Activated CD4-positive, alpha-beta T cell treated with anti-CD3 and anti-CD28 coated beads, Interleukin-2, amount 50 U/mL, for 48 hours (primary cell): Measurements from ENCODE around the gene DCLK2.

ENCODE experiments used
- DNase-seq, 2 experiments: peaks; one replicate each; pipeline ENCODE4 v3.0.0-alpha.2; 2020

The DCLK2 gene

GRCh38 chr4:150212485-150212884, 134.2 kb downstream of the DCLK2 start:
- DNase-seq: no peak

GRCh38 chr4:150212927-150213326, 134.7 kb downstream of the DCLK2 start:
- DNase-seq: no peak

DNA sequence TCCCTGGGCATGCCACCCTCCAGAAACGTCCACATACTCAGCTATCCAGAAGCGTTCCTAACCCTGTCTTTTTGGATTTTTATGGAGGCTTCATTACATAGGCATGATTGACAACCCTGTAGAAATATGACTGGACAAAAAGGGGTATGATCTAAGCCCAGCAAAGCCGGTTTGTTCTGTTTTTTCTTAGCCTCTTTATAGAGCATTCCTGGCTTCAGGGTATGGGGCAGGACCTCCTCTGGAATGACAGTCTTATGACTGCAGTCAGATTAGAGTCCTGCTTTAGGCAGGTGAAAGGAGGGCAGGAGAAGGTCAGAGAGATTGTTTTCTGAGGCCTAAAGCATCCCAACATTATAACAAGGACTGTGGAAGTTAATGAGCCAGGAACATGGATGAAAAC, 137.4 kb downstream of the DCLK2 start:
- DNase-seq: no peak

GRCh38 chr4:150216726-150217125, 138.5 kb downstream of the DCLK2 start:
- DNase-seq: no peak

- no peak for DNase-seq
Observed at GRCh38 chr4:150217192-150217591, 138.9 kb downstream of the DCLK2 start.

DNA sequence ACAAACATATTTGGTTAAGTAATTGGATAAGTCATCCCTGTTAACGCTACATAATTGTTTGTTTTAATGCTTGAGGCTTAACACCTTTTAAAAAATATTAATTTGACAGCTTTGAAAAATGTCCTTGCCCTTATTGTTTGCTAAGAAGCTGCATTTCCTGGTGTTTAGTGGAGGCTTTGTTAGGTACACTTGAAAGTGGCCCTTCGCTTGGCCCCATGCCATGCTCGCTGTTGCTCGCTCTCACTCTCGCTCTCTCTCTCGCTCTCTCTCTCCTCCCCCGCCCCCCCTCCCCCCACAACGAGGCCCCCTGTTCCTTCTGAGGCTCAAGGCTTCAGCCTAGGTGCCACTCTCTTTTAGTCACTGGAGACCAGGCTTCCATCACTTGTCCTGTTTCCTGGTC, 139.6 kb downstream of the DCLK2 start:
- DNase-seq: no peak

DNA sequence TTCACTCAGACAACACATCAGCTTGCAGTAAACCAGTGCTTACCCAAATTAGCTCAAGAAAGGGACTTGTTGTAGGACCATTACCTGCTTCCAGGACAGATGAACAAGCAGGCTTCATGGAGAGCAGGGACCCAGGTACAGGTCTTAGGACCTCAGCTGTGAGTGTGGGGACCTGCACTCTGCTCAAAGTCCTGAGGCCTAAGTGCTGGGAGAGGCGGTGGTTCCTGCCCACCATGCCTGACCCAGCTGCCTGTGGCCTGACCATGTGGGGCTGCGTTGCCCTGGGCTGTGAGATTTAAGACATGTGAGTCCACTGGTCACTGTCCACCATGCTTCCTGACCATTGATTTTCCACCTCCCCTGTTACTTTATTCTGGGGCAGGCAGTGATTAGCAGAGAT, 140.2 kb downstream of the DCLK2 start:
- no peak for DNase-seq

- no peak for DNase-seq
Observed at GRCh38 chr4:150219841-150220240, 141.6 kb downstream of the DCLK2 start.

DNA sequence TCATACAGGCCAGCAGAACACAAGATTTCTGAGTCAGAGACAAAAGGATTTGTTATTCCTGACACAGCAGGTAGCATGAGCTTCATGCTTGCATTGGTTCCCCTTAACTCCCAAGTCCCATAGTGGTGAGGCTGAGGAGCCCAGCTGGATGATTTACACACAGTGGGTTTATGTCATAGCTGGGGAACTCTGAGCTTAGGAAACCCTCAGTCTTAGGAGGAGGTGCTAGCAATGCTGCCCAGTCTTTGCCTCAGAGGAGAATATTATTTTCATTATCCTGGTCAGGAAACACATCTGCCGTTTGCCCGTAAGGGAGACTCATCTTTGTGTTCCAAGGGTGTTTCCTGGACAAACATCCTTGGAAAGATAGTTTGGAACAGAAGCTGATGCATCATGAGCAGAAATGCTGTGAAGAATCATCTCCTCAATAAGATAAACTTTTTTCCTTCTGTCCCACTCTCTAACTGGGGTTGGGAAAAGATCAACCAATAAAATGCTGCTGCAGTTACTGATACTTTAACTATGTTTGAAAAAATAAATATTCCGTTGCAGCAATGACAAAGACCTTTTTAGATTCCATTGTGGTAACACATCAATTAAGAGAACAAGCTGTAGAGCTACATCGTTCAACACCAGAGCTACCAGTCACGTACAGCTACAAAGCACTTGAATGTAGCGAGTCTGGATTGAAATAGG, 146.8 kb downstream of the DCLK2 start:
- DNase-seq: no peak

DNA sequence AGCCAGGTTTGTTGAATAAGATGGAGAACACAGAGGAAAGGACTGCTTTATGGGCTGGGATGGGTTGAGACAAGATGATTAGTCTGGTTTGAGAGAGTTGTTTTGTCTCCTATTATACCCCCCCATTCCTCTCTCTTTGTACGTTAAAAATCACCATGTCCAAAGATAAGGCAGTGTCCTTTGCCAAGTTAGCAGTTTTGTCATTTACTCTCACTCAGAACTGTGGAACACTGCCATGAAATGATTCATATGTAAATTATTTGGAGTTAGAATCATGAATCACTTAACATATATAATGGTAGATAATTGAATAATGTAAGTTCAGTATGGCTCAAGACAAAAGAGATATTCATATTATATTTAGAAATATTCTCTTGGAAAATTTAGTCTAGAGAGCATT, 151.3 kb downstream of the DCLK2 start:
- no peak for DNase-seq

- DNase-seq: no peak
Observed at GRCh38 chr4:150230561-150230960, 152.3 kb downstream of the DCLK2 start.

DNA sequence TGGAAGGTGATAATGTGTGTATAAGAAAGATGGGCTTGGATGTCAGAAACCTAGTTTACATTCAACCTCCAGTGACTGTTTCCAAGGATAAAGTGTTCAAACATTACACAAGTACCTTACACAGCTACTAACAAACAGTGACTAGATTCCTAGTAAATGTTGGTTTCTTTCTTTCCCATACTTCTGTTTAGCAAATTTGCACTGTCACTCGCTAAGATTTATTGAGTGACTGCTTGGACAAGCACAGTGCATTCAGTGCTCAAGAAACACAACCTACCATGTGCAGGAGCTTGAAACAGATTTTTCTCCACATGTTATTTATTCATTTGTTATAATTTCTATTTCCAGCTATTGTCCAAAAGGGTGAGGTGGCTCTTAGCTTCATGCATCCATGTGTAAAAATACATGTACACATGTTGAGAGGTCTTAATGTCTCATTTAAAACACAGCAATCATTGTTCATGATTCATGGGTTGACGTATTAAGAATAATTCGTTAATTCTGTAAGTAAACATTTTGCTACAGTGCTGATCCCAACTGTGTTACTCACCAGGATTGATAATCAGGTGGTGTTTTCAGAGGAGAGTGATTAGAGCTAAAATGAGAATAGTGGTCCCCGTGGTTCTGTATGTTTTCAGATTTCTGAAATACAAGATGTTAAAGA, 153.0 kb downstream of the DCLK2 start:
- no peak for DNase-seq

GRCh38 chr4:150232029-150232428, 153.8 kb downstream of the DCLK2 start:
- no peak for DNase-seq

DNA sequence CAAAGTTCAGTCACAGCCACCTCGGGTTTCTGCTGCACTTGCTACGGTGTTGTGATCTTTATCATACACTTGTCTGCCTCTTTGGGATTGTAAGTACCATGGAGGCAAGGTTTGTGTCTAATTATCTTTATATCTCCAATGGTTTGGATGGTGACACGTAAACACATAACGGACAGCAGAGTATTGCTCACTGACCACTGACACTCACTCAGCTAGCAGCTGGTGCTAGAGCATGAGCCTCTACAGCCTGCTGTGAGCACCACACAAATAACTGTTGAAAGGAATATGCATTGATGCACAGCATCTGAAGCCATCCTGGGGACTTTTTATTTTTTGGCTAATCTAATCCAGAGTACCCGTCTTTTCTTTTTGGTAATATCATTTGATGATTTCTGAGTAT, 156.0 kb downstream of the DCLK2 start:
- DNase-seq: no peak

GRCh38 chr4:150235317-150235716, 157.1 kb downstream of the DCLK2 start:
- DNase-seq: no peak

- DNase-seq: no peak
Observed at GRCh38 chr4:150235808-150236271, 157.6 kb downstream of the DCLK2 start.

GRCh38 chr4:150236626-150237025, 158.4 kb downstream of the DCLK2 start:
- no peak for DNase-seq

DNA sequence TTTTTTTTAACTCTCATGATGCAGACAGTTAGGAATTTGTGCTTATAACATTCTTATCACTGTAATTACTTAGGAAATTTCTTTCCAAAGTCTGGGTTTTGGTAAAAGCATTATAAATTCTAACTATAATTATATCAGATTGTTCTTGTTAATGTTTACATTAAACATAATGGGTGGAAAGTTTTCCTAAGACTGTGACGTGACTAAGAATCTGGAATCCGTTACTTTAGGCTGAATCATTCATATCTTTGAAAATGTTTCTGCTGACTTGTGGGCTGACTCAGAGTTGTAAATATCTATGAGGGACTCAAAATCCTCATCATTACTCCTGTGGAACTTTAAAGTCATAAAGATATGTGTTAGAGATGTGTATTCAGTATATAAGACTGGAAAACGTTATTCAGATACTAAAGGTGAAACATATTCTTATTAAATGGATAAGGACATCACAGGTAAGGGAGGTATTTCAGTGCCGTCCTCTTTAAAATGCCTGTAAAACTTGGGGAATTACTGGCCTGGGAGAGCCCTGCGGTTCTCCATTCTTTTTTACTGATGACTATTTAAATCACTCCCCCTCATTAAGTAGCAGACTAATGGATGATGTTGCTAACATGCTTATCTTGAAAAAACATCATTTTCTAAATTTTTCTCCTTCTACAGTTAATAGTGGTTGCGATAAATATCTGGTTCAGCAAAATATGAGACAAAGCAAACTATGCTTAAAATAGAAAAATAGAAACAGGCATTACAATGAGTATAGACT, 159.0 kb downstream of the DCLK2 start:
- DNase-seq: no peak

DNA sequence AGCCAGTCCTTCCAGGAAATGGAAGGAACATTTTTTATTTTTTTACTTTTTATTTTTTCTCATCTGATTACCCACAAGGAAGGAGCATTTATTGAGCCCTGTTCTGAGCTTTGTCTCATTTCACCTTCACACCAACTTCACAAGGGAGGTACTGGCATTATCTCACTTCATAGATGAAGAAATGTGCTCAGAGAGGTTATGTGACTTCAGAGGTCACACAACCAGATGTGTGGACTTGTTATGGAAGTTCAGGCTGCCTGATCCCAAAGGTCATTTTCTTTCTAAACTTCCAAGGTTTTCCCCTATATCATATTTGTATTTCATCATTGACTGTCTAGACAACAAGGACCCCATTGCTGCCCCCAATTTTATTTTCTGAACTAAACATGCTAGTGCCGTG, 160.3 kb downstream of the DCLK2 start:
- DNase-seq: no peak

GRCh38 chr4:150240011-150240410, 161.8 kb downstream of the DCLK2 start:
- no peak for DNase-seq

GRCh38 chr4:150242820-150243458, 164.7 kb downstream of the DCLK2 start:
- DNase-seq: peak; percentile 20 to 27

DNA sequence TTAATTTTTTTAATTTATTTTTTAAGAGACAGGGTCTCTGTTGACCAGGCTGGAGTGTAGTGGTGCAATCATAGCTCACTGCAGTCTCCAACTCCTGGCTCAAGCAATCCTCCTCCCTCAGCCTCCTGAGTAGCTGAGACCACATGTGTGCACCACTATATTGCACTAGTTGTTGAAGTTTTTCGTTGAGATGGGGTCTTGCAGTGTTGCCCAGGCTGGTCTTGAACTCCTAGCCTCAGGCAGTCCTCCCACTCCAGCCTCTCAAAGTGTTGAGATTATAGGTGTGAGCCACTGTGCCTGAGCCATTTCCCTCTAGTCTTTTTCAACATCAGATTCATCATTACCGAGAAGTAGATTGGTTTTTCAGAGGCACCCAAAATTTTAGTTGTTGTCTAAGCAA, 165.7 kb downstream of the DCLK2 start:
- no peak for DNase-seq

- DNase-seq: no peak
Observed at GRCh38 chr4:150244600-150244999, 166.4 kb downstream of the DCLK2 start.
